ENCODE results near the gene GLOD5. TPM values are rescaled to one million over a fixed set of nuclear protein-coding genes. Genes with fewer than 3 reads are reported as not detected.

Gene GLOD5
- total RNA-seq, 1 donor from 2014 or later: not detected

DNA sequence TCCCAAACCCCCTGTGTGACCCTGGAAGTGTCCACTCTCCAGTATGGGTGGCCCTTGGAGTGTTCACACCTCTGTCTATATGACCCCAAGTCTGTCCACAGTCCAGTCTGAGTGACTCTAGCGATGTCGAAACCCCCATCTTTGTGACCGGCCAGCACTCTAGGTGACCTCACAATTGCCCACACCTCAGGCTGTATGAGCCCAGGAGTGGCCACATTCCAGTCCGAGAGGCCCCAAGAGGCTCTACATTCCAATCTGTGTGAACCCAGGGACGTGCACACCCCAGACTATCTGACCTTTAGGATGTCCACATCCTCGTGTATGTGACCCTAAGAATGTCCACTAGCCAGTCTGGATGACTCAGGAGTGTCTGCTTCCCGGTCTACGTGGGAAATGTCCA, 7.3 kb upstream of the GLOD5 start:
- Mint-ChIP-seq H3K27me3 (ENCODE audit: insufficient read depth, low read depth) (peaks cover 2% of the 10 kb centered on the region), H3K9me3 (peaks cover 11% of the 10 kb centered on the region), H3K4me3 (no peak overlapping the region), H3K36me3 (no peaks in the 10 kb centered on the region), H3K4me1 (no peaks in the 10 kb centered on the region), H3K27ac (no peak overlapping the region)
- no peak overlapping the region for H3K4me3 ChIP-seq
- no peak for DNase-seq (ENCODE audit: low spot score)
- H3K4me1 ChIP-seq: no peaks in the 10 kb centered on the region
- no peaks in the 10 kb centered on the region for H4K20me1 ChIP-seq (ENCODE audit: low read depth)
- H3K27me3 ChIP-seq: no peaks in the 10 kb centered on the region
- H3K4me2 ChIP-seq: no peak overlapping the region
- TF ChIP-seq EZH2 (IDR thresholded peaks at IDR 0.05): no peak
- TF ChIP-seq, protein P1, sequence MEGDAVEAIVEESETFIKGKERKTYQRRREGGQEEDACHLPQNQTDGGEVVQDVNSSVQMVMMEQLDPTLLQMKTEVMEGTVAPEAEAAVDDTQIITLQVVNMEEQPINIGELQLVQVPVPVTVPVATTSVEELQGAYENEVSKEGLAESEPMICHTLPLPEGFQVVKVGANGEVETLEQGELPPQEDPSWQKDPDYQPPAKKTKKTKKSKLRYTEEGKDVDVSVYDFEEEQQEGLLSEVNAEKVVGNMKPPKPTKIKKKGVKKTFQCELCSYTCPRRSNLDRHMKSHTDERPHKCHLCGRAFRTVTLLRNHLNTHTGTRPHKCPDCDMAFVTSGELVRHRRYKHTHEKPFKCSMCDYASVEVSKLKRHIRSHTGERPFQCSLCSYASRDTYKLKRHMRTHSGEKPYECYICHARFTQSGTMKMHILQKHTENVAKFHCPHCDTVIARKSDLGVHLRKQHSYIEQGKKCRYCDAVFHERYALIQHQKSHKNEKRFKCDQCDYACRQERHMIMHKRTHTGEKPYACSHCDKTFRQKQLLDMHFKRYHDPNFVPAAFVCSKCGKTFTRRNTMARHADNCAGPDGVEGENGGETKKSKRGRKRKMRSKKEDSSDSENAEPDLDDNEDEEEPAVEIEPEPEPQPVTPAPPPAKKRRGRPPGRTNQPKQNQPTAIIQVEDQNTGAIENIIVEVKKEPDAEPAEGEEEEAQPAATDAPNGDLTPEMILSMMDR (IDR thresholded peaks at IDR 0.05): no peak
- TF ChIP-seq EZH2phosphoT487 (IDR thresholded peaks at IDR 0.05): no peak
- no peaks in the 10 kb centered on the region for H3K9me3 ChIP-seq (ENCODE audit: low read depth)
- H3K36me3 ChIP-seq: no peaks in the 10 kb centered on the region
- no peak overlapping the region for H3K9ac ChIP-seq
- H3F3A ChIP-seq (ENCODE audit: low read depth): no peaks in the 10 kb centered on the region
- H3K27ac ChIP-seq: no peak overlapping the region
- H3K79me2 ChIP-seq (ENCODE audit: low read depth): no peaks in the 10 kb centered on the region
- no peak overlapping the region for H2AFZ ChIP-seq (replicated peaks)

DNA sequence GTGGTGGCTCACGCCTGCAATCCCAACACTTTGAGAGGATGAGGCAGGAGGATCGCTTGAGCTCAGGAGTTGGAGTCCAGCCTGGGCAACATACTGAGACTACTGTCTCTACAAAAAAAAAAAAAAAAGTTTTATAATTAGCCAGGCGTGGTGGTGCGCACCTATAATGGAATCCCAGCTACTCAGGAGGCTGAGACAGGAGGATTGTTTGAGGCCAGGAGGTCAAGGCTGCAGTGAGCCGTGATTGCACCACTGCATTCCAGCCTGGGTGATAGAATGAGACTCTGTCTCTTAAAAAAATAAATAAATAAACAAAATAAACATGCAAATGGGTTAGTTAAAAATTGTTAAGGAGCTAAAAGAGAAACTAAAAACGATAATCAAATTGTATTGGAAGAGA, 7.7 kb downstream of the GLOD5 start:
- Histone ChIP-seq H3K79me2 (ENCODE audit: low read depth) (no peaks in the 10 kb centered on the region), H3K9me3 (ENCODE audit: low read depth) (no peaks in the 10 kb centered on the region), H3K4me2 (no peak overlapping the region), H3K36me3 (no peaks in the 10 kb centered on the region), H3K27ac (no peak overlapping the region), H2AFZ (replicated peaks) (no peak overlapping the region), H3K27me3 (no peaks in the 10 kb centered on the region), H4K20me1 (ENCODE audit: low read depth) (no peaks in the 10 kb centered on the region), H3K9ac (no peak overlapping the region), H3K4me3 (no peak overlapping the region), H3K4me1 (no peaks in the 10 kb centered on the region), H3F3A (ENCODE audit: low read depth) (no peaks in the 10 kb centered on the region)
- no peak for TF ChIP-seq EZH2 (IDR thresholded peaks at IDR 0.05)
- Mint-ChIP-seq H3K4me1 (no peaks in the 10 kb centered on the region), H3K4me3 (no peak overlapping the region), H3K27ac (no peak overlapping the region), H3K36me3 (no peaks in the 10 kb centered on the region), H3K27me3 (ENCODE audit: insufficient read depth, low read depth) (peaks cover 7% of the 10 kb centered on the region), H3K9me3 (peaks cover 11% of the 10 kb centered on the region)
- DNase-seq (ENCODE audit: low spot score): no peak

DNA sequence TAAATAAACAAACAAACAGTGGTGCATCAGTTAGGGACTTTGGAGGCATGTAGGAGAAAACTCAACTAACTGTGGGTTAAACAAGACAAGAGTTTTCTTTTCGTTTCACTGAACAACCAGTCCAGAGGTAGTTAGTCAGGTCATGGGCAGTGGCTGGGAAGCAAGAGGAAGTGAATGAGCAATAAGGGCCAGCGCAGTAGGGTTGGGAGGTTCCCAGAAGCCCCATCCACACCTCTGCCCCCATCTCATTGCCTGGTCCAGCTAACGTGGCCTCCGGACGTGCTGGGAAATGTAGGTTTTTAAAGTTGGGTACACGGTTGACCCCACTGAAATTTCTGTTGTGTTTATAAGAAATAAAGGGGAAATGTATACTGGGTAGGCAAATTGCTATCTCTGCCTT, 8.7 kb downstream of the GLOD5 start:
- Mint-ChIP-seq H3K27me3 (ENCODE audit: insufficient read depth, low read depth) (peaks cover 5% of the 10 kb centered on the region), H3K4me3 (no peak overlapping the region), H3K4me1 (no peaks in the 10 kb centered on the region), H3K27ac (no peak overlapping the region), H3K9me3 (peaks cover 16% of the 10 kb centered on the region), H3K36me3 (no peaks in the 10 kb centered on the region)
- Histone ChIP-seq H3K9me3 (ENCODE audit: low read depth) (no peaks in the 10 kb centered on the region), H2AFZ (replicated peaks) (no peak overlapping the region), H3K27ac (no peak overlapping the region), H3K79me2 (ENCODE audit: low read depth) (no peaks in the 10 kb centered on the region), H3K9ac (no peak overlapping the region), H3K4me1 (no peaks in the 10 kb centered on the region), H3K4me2 (no peak overlapping the region), H3K4me3 (no peak overlapping the region), H3K36me3 (no peaks in the 10 kb centered on the region), H3F3A (ENCODE audit: low read depth) (no peaks in the 10 kb centered on the region), H3K27me3 (no peaks in the 10 kb centered on the region), H4K20me1 (ENCODE audit: low read depth) (no peaks in the 10 kb centered on the region)
- DNase-seq (ENCODE audit: low spot score): no peak
- TF ChIP-seq, protein P1 (IDR thresholded peaks at IDR 0.05): no peak
- TF ChIP-seq EZH2phosphoT487 (IDR thresholded peaks at IDR 0.05): no peak
- no peak for TF ChIP-seq EZH2 (IDR thresholded peaks at IDR 0.05)

DNA sequence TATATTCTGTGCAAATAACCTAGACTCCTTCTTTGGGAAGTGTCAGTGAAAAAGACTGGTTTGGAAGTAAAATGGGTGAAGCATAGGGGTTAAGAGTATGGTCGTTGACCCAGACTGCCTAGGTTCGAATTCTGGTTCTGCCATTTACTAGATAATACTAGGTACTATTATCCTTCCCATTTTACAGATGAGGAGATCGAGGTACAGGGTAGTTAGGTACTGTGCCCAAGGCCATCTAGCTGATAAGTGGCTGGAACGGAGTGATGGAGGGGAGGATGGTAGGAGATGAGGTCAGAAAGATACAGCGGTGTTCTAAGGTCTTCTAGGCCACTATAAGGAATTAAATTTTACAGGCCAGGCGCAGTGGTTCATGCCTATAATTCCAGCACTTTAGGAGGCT, 11.1 kb downstream of the GLOD5 start:
- Histone ChIP-seq H3K4me3 (no peak overlapping the region), H3F3A (ENCODE audit: low read depth) (no peaks in the 10 kb centered on the region), H3K4me2 (no peak overlapping the region), H3K27me3 (no peaks in the 10 kb centered on the region), H3K9me3 (ENCODE audit: low read depth) (no peaks in the 10 kb centered on the region), H2AFZ (replicated peaks) (no peak overlapping the region), H3K4me1 (no peaks in the 10 kb centered on the region), H3K36me3 (no peaks in the 10 kb centered on the region), H3K79me2 (ENCODE audit: low read depth) (no peaks in the 10 kb centered on the region), H3K9ac (no peak overlapping the region), H4K20me1 (ENCODE audit: low read depth) (no peaks in the 10 kb centered on the region), H3K27ac (no peak overlapping the region)
- no peak for DNase-seq (ENCODE audit: low spot score)
- Mint-ChIP-seq H3K4me3 (no peak overlapping the region), H3K4me1 (no peaks in the 10 kb centered on the region), H3K27me3 (ENCODE audit: insufficient read depth, low read depth) (peaks cover 5% of the 10 kb centered on the region), H3K9me3 (peaks cover 16% of the 10 kb centered on the region), H3K36me3 (no peaks in the 10 kb centered on the region), H3K27ac (no peak overlapping the region)
- no peak for TF ChIP-seq EZH2 (IDR thresholded peaks at IDR 0.05)
- no peak for TF ChIP-seq EZH2phosphoT487 (IDR thresholded peaks at IDR 0.05)
- TF ChIP-seq, protein P1 (IDR thresholded peaks at IDR 0.05): no peak

All from neural progenitor cell (in vitro differentiated cells).